Kidney epithelial cell (primary cell): ENCODE data around the gene SMIM24. TPM values are rescaled to one million over a fixed set of nuclear protein-coding genes. Genes with fewer than 3 reads are reported as not detected.
A peak's percentile ranks its signal among the peaks of the same experiment; 100 is the strongest.
"Not testable (repeated sequence)": the region's sequence is repeated elsewhere in the genome, so short reads cannot be mapped to it uniquely, and the experiment has no call there.

ENCODE experiments used
- DNase-seq: peaks from one replicate; pipeline ENCODE4 v3.0.0-alpha.2; 2010; ENCODE audit warnings: low read depth
- H3K27me3 ChIP-seq: 2 replicates; pipeline ENCODE4 v1.6.0; 2011; ENCODE audit warnings: low read length; ENCODE audit not compliant: control insufficient read depth, insufficient read depth
- H3K36me3 ChIP-seq: 2 replicates; pipeline ENCODE4 v1.5.1; 2011; ENCODE audit warnings: low read length; ENCODE audit not compliant: control insufficient read depth, insufficient read depth
- H3K4me3 ChIP-seq: 2 replicates; pipeline ENCODE4 v1.5.1; 2011; ENCODE audit warnings: low read depth, mild to moderate bottlenecking, control low read depth, low read length
- CTCF ChIP-seq: IDR thresholded peaks from 2 replicates; pipeline ENCODE4 v1.5.1; 2011; ENCODE audit warnings: mild to moderate bottlenecking, moderate library complexity, low read length, control low read depth, inconsistent platforms; ENCODE audit not compliant: insufficient read depth, poor library complexity, severe bottlenecking
- total RNA-seq: library from RNA; depleted of rRNA; stranded (reverse); fragments of >200 nt; gene quantifications from 2 replicates; pipeline ENCODE4 v1.2.3, GENCODE V29; 2015

SMIM24 gene
- 8.1 and 14.7 TPM in 2 replicates for total RNA-seq

DNA sequence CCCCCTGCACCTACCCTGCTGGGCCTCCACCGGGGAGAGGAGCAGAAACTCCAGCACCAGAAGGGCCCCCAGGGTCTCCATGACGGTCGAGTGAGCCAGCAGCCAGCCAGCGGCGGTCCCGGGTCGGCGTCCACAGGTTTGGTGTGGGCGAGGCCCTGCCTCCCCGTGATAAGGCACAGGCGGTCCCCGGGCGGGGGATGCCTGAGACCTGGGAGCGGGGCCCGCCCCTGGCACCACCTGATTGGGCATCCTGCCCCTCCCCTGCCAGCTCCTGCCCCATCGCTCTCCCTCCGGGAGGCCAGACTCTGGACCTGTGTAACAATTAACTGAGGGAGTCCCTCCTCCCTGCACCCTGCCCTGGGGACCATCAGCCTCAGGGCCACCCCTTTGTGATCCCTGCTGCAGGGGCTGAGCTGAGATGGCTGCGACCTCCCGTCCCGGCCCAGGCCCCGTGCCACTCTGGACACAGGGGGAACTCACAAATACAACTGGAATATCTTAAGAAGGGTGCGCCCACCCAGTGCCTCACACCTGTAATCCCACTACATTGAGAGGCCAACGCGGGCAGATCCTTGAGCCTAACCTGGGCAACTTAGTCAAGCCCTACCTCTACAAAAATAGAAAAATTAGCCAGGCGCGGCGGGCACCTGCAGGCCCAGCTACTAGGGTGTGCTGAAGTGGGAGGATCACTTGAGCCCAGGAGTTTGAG, at the start of gene SMIM24:
TSS of gene SMIM24 (minus strand) at position 143 of the 709 bp plus-strand sequence. CDS start at position 81, 62 bp downstream.
- no peak for DNase-seq
- Histone ChIP-seq H3K4me3 (peak within 1 kb of the TSS; percentile 2), H3K36me3 (no peaks in the 10 kb centered on the region), H3K27me3 (peaks cover 28% of the 10 kb centered on the region)
- no peak for TF ChIP-seq CTCF

DNA sequence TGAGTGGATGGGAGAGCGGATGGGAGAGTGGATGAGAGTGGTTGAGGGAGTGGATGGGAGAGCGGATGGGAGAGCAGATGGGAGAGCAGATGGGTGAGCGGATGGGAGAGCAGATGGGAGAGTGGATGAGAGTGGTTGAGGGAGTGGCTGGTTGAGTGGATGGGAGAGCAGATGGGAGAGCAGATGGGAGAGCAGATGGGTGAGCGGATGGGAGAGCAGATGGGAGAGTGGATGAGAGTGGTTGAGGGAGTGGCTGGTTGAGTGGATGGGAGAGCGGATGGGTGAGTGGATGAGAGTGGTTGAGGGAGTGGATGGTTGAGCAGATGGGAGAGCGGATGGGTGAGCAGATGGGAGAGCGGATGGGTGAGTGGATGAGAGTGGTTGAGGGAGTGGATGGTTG, 49.0 kb upstream of the SMIM24 start:
- DNase-seq, H3K4me3 ChIP-seq, H3K36me3 ChIP-seq, H3K27me3 ChIP-seq: not testable (repeated sequence)

- no peaks in the 10 kb centered on the region for H3K27me3 ChIP-seq
- H3K36me3 ChIP-seq, result peaks cover 5% of the 10 kb centered on the region
- TF ChIP-seq CTCF, result no peak
Observed at GRCh38 chr19:3528539-3529211, 48.4 kb upstream of the SMIM24 start.

GRCh38 chr19:3528080-3528479, 47.8 kb upstream of the SMIM24 start:
- Histone ChIP-seq H3K4me3 (no peak overlapping the region), H3K36me3 (peaks cover 5% of the 10 kb centered on the region), H3K27me3 (no peaks in the 10 kb centered on the region)
- DNase-seq, result no peak
- TF ChIP-seq CTCF, result no peak

More at GRCh38 chr19:3528539-3529211, 48.4 kb upstream of the SMIM24 start:
- no peak for DNase-seq
- no peak overlapping the region for H3K4me3 ChIP-seq

- H3K4me3 ChIP-seq, result no peak overlapping the region
- peaks cover 5% of the 10 kb centered on the region for H3K36me3 ChIP-seq
- no peak for DNase-seq
- no peaks in the 10 kb centered on the region for H3K27me3 ChIP-seq
- TF ChIP-seq CTCF, result no peak
Observed at GRCh38 chr19:3527238-3527910, 47.0 kb upstream of the SMIM24 start.

DNA sequence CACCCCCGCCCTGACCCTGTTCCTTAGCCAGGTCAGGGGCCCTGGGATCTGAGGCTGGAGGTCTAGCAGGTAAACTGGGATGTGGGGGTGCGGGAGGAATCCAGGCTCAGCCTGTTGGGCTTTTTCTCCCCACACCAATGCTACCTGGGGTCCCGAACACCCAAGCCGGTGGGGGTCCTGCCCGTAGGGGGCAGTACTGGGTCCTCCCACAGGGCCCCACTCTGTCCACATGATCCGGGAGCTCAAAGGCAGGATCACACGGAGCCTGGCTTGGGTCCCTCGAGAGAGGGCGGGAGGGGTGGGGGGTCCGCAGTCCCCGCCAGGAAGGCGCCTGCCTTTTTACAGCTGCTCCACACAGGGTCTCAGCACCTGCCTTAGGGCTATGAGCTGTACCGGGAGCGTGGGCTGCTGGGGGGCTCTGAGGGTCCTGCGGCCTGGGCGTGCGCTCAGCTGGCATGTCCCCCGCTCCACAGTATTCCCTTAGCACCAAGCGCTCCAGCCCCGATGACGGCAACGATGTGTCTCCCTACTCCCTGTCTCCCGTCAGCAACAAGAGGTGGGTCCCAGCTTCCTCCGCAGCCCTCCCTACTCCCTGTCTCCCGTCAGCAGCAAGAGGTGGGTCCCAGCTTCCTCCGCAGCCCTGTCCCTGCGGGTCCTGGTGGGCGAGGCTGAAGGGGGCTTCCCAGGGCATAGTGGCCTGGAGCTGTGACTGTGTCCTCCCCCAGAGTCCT, 46.3 kb upstream of the SMIM24 start:
- DNase-seq, result no peak
- peak; percentile 36 for TF ChIP-seq CTCF
- H3K4me3 ChIP-seq, result no peak overlapping the region
- H3K36me3 ChIP-seq, result peaks cover 4% of the 10 kb centered on the region
- H3K27me3 ChIP-seq, result no peaks in the 10 kb centered on the region
